Measurements from ENCODE around the gene SELENOI.

DNA sequence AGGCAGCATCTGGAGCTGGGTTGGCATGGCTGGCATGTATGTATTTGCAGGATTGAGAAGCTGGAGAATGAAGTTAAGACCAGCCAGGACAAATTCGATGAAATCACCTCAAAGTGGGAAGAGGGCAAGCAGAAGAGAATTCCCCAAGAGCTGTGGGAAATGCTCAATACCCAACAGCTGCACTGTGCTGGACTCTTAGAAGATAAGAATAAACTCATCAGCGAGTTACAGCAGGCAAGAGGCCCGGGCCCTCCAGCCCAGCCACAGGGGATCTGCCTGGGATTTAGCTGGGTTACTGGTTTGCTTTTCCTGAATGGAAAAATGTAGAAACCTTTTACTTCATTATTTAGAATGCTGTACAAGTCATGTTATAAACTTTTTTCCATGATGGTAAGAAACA is 78.3 kb downstream of the SELENOI start:
- TF ChIP-seq POLR2A (IDR thresholded peaks at IDR 0.05), result no peak
- TF ChIP-seq, protein P1, sequence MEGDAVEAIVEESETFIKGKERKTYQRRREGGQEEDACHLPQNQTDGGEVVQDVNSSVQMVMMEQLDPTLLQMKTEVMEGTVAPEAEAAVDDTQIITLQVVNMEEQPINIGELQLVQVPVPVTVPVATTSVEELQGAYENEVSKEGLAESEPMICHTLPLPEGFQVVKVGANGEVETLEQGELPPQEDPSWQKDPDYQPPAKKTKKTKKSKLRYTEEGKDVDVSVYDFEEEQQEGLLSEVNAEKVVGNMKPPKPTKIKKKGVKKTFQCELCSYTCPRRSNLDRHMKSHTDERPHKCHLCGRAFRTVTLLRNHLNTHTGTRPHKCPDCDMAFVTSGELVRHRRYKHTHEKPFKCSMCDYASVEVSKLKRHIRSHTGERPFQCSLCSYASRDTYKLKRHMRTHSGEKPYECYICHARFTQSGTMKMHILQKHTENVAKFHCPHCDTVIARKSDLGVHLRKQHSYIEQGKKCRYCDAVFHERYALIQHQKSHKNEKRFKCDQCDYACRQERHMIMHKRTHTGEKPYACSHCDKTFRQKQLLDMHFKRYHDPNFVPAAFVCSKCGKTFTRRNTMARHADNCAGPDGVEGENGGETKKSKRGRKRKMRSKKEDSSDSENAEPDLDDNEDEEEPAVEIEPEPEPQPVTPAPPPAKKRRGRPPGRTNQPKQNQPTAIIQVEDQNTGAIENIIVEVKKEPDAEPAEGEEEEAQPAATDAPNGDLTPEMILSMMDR (IDR thresholded peaks at IDR 0.05), result no peak

Data from esophagus squamous epithelium (tissue), 4 donors.